Loucy (cell line): ENCODE measurements around the gene ATP11A.

ENCODE experiments used
- H2AFZ ChIP-seq: fragments of 200-600 bp; sonication (generic); 2 replicates; pipeline ENCODE4 v1.6.0; 2016; ENCODE audit warnings: antibody characterized with exemption, mild to moderate bottlenecking, low read length, moderate library complexity
- H3F3A ChIP-seq: fragments of 200-600 bp; 2 replicates; pipeline ENCODE4 v1.6.0; 2016; ENCODE audit warnings: antibody characterized with exemption, low read depth, mild to moderate bottlenecking
- H3K27me3 ChIP-seq: fragments of 200-600 bp; sonication (generic); 2 replicates; pipeline ENCODE4 v1.6.1; 2014; ENCODE audit warnings: low read length, mild to moderate bottlenecking; ENCODE audit not compliant: insufficient read depth, poor library complexity, severe bottlenecking
- H3K36me3 ChIP-seq: fragments of 200-600 bp; sonication (generic); 2 replicates; pipeline ENCODE4 v1.6.1; 2016; ENCODE audit warnings: low read length; ENCODE audit not compliant: insufficient read depth
- H3K4me1 ChIP-seq: fragments of 200-600 bp; sonication (generic); 2 replicates; pipeline ENCODE4 v1.5.1; 2014; ENCODE audit warnings: low read length, mild to moderate bottlenecking; ENCODE audit not compliant: insufficient read depth, poor library complexity, severe bottlenecking
- H3K4me2 ChIP-seq: fragments of 200-600 bp; sonication (generic); 2 replicates; pipeline ENCODE4 v1.6.0; 2014; ENCODE audit warnings: antibody characterized with exemption, low read length, low read depth, mild to moderate bottlenecking; ENCODE audit not compliant: poor library complexity, severe bottlenecking
- H3K4me3 ChIP-seq: fragments of 200-600 bp; sonication (generic); 2 replicates; pipeline ENCODE4 v1.5.1; 2014; ENCODE audit warnings: low read length, mild to moderate bottlenecking, mixed read lengths; ENCODE audit not compliant: poor library complexity, severe bottlenecking
- H3K79me2 ChIP-seq: fragments of 200-600 bp; sonication (generic); 2 replicates; pipeline ENCODE4 v1.6.1; 2014; ENCODE audit warnings: low read length; ENCODE audit not compliant: insufficient read depth
- H3K9ac ChIP-seq: fragments of 200-600 bp; sonication (generic); 2 replicates; pipeline ENCODE4 v1.6.0; 2014; ENCODE audit warnings: mild to moderate bottlenecking, low read depth, low read length, moderate library complexity; ENCODE audit not compliant: poor library complexity, severe bottlenecking
- H3K9me2 ChIP-seq: fragments of 200-600 bp; sonication (generic); replicated peaks from 2 replicates; pipeline ENCODE4 v1.6.1; 2016; ENCODE audit warnings: low read depth, low read length, mixed read lengths
- H3K9me3 ChIP-seq: fragments of 200-600 bp; sonication (generic); 2 replicates; pipeline ENCODE4 v1.6.1; 2014; ENCODE audit warnings: mild to moderate bottlenecking, antibody characterized with exemption, low read length, low read depth; ENCODE audit not compliant: insufficient read depth
- H4K20me1 ChIP-seq: fragments of 200-600 bp; sonication (generic); 2 replicates; pipeline ENCODE4 v1.6.0; 2014; ENCODE audit warnings: antibody characterized with exemption, low read length, mild to moderate bottlenecking; ENCODE audit not compliant: insufficient read depth, poor library complexity, severe bottlenecking
- EZH2phosphoT487 ChIP-seq: fragments of 200-600 bp; IDR thresholded peaks from 2 replicates; pipeline ENCODE4 v1.6.1; 2018; ENCODE audit warnings: antibody characterized with exemption, mild to moderate bottlenecking, moderate library complexity, borderline replicate concordance
- TF ChIP-seq, protein P1 (sequence below): fragments of 200-600 bp; sonication (generic); conservative IDR thresholded peaks from 2 replicates; pipeline ENCODE4 v1.5.1; 2014; ENCODE audit warnings: mild to moderate bottlenecking, antibody characterized with exemption, low read length

Gene ATP11A

DNA sequence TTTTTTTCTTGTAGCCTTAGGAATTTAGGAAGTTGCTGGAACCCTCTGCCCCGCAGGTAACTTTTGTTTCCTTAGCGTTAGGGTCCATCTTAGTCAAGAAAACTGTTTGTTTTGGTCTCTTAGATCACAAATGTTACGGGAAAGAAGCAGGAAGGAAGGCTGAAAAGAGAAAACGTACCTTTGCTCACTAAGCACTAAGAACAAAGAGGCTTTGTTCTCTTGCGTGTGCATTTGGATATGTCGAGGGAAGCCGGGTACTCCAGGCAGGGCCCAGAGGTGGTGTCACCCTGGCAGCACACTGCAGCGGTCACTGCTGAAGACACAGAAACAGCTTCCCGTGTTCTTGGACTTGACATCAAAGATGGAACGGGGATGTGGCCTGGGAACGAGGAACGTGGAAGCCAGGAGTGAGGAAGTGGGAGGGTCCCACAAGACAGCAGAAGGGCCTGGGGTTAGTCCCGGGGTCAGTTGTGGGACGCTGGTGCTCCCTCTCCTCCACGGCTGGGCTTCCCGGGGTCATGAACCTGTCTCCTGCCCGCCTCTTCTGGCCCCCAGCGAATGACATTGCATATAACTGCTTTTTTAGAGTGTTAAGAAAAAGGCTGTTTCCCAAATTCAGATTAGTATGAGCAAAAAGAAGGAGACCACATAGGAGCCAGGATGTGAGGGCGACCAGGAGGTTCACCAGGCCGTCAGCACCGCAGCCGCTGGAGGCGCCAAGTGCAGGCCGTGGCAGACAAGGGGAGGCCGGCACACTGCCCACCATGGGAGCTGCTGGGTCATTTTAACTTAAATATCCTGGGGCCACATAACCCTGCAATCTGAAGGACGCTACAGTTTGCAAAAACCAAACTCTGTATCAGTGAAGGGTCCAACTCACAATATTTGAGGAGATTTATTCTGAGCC lies 31.6 kb downstream of the ATP11A start:
- TF ChIP-seq, protein P1, sequence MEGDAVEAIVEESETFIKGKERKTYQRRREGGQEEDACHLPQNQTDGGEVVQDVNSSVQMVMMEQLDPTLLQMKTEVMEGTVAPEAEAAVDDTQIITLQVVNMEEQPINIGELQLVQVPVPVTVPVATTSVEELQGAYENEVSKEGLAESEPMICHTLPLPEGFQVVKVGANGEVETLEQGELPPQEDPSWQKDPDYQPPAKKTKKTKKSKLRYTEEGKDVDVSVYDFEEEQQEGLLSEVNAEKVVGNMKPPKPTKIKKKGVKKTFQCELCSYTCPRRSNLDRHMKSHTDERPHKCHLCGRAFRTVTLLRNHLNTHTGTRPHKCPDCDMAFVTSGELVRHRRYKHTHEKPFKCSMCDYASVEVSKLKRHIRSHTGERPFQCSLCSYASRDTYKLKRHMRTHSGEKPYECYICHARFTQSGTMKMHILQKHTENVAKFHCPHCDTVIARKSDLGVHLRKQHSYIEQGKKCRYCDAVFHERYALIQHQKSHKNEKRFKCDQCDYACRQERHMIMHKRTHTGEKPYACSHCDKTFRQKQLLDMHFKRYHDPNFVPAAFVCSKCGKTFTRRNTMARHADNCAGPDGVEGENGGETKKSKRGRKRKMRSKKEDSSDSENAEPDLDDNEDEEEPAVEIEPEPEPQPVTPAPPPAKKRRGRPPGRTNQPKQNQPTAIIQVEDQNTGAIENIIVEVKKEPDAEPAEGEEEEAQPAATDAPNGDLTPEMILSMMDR, result no peak
- TF ChIP-seq EZH2phosphoT487, result no peak
- no peaks in the 10 kb centered on the region for H3K9me3 ChIP-seq
- no peak overlapping the region for H3K4me3 ChIP-seq
- no peaks in the 10 kb centered on the region for H3K9me2 ChIP-seq
- no peaks in the 10 kb centered on the region for H3F3A ChIP-seq
- H3K4me1 ChIP-seq, result peaks cover 23% of the 10 kb centered on the region
- no peak overlapping the region for H2AFZ ChIP-seq
- H3K36me3 ChIP-seq, result no peaks in the 10 kb centered on the region
- H3K4me2 ChIP-seq, result no peak overlapping the region
- H3K9ac ChIP-seq, result no peak overlapping the region
- H4K20me1 ChIP-seq, result no peaks in the 10 kb centered on the region
- H3K27me3 ChIP-seq, result no peaks in the 10 kb centered on the region
- peaks cover 14% of the 10 kb centered on the region; the same call in 1 of the 2 replicates for H3K79me2 ChIP-seq

DNA sequence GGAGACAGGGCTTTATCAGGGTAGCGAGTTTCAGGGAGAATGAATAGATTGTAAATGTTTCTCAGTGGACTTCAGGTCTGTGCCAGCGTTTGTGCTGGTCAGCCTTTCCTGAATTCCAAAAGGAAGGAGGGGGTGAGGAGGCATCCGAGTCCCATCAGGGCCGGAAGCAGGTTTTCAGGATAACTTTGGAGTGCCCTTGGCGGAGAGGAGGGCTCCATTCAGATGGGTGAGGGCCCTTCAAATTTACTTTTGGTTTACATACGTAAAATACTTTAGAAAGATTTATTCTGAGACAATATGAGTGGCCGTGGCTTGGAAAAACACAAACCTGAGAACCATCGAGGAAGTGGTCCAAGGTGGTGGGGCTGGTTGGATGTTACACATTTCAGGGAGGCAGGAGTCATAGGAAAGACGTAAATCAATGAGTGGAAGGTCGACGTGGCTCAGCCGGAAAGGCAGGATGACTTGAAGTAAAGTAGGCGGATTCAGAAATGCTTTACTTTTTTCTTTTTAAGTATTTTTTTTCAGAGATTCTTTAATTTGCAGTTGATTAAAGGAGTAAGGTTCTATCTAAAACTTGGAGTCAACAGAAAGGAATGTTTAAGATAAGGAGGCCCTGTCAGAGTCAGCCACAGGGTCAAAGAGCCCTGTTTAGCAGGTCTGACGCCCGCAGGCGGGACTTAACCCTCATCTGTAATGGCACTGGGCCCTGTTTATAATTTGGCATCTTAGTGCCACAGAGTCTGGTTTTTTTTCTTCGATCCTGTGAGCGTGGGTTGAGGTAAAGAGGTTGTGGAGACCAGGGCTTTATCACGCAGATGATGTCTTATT lies 32.8 kb downstream of the ATP11A start:
- Histone ChIP-seq H3K9me3 (no peaks in the 10 kb centered on the region), H4K20me1 (no peaks in the 10 kb centered on the region), H3K4me3 (no peak overlapping the region), H3K4me1 (peaks cover 29% of the 10 kb centered on the region), H3K9ac (no peak overlapping the region), H3K9me2 (no peaks in the 10 kb centered on the region), H3K4me2 (no peak overlapping the region), H3F3A (no peaks in the 10 kb centered on the region), H3K36me3 (no peaks in the 10 kb centered on the region), H3K79me2 (peaks cover 22% of the 10 kb centered on the region; the same call in 1 of the 2 replicates), H3K27me3 (no peaks in the 10 kb centered on the region), H2AFZ (no peak overlapping the region)
- TF ChIP-seq, protein P1, result no peak
- no peak for TF ChIP-seq EZH2phosphoT487

DNA sequence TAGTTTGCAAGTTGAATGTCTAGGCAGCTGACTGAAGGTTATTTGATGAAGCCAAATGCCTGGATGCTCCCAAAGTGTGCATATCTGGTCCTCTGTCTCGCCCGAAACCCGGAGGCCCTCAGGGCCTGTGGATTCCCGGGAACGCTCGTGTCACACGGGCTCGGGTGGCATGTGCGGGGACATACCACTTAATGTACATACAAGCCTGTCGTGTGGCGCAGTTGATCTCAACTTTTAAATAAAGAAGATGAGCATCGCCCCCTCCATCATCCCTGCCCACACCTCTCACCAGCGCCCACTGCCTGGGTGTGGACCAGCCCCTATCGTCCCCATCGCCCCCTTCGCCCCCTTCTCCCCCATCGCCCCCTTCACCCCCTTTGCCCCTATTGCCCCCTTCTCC lies 33.9 kb downstream of the ATP11A start:
- H3K27me3 ChIP-seq, result no peaks in the 10 kb centered on the region
- no peak overlapping the region for H2AFZ ChIP-seq
- H3K4me2 ChIP-seq, result no peak overlapping the region
- no peak overlapping the region for H3K4me3 ChIP-seq
- H3K36me3 ChIP-seq, result no peaks in the 10 kb centered on the region
- peaks cover 29% of the 10 kb centered on the region for H3K4me1 ChIP-seq
- peaks cover 33% of the 10 kb centered on the region; the same call in 1 of the 2 replicates for H3K79me2 ChIP-seq
- no peaks in the 10 kb centered on the region for H3K9me2 ChIP-seq
- TF ChIP-seq, protein P1, result no peak
- no peak for TF ChIP-seq EZH2phosphoT487
- H3F3A ChIP-seq, result no peaks in the 10 kb centered on the region
- no peak overlapping the region for H3K9ac ChIP-seq
- no peaks in the 10 kb centered on the region for H4K20me1 ChIP-seq
- no peaks in the 10 kb centered on the region for H3K9me3 ChIP-seq
